CD4-positive, alpha-beta T cell (primary cell): ENCODE measurements around the gene TDRD1. TPM values are rescaled to one million over a fixed set of nuclear protein-coding genes. Genes with fewer than 3 reads are reported as not detected.

Experiments used
- ATAC-seq: fragments of 200-7000 bp; cut with Tn5 transposase; one replicate; pipeline ENCODE4 v1.10.0; 2022; ENCODE audit warnings: mild to moderate bottlenecking; ENCODE audit not compliant: poor library complexity
- CTCF ChIA-PET: fragments of 350-600 bp; sonication (Branson Sonifier 250); formaldehyde crosslinking; loops from one replicate; lab custom pipeline; 2021; ENCODE audit warnings: antibody characterized with exemption, inconsistent platforms; lab: Charles Lee
- POLR2A ChIA-PET: fragments of 350-600 bp; sonication (Branson Sonifier 250); formaldehyde crosslinking; loops from one replicate; lab custom pipeline; 2021; ENCODE audit warnings: antibody characterized with exemption, inconsistent platforms; lab: Charles Lee
- DNase-seq, 14 experiments: peaks; one replicate each; pipeline ENCODE4 v3.0.0-alpha.2; 2013 to 2020; ENCODE audit warnings: mixed read lengths in 2 of 14
- H3K27ac ChIP-seq, 2 donors: one replicate each; pipeline versions ENCODE4 v1.5.1 to v1.7.0; 2013; ENCODE audit warnings: low read length in 2 of 2, low read depth in 1 of 2, mild to moderate bottlenecking in 1 of 2
- H3K27me3 ChIP-seq, 2 experiments: 1 replicate in 1 of 2; 2 replicates in 1 of 2; pipeline versions ENCODE4 v1.6.1 to v1.7.0; 2013; ENCODE audit warnings: low read length in 2 of 2, control low read depth in 1 of 2, mild to moderate bottlenecking in 1 of 2, moderate library complexity in 1 of 2; ENCODE audit not compliant: insufficient read depth in 2 of 2, control insufficient read depth in 1 of 2
- H3K36me3 ChIP-seq: one replicate; pipeline ENCODE4 v1.6.1; 2013; ENCODE audit warnings: low read length, control low read depth; ENCODE audit not compliant: insufficient read depth
- H3K4me1 ChIP-seq: one replicate; pipeline ENCODE4 v1.6.1; 2013; ENCODE audit warnings: low read length, control low read depth; ENCODE audit not compliant: insufficient read depth
- H3K4me3 ChIP-seq: one replicate; pipeline ENCODE4 v1.5.1; 2013; ENCODE audit warnings: mild to moderate bottlenecking, low read length, moderate library complexity
- H3K9me3 ChIP-seq, 2 experiments: 1 replicate in 1 of 2; 2 replicates in 1 of 2; pipeline versions ENCODE4 v1.6.1 to v1.7.0; 2013; ENCODE audit warnings: low read length in 2 of 2, mild to moderate bottlenecking in 2 of 2, control low read depth in 1 of 2, moderate library complexity in 1 of 2; ENCODE audit not compliant: control insufficient read depth in 1 of 2, insufficient read depth in 1 of 2
- H3K27ac Mint-ChIP-seq: one replicate; pipeline ENCODE4 v1.8.0; 2020; ENCODE audit warnings: mixed read lengths
- H3K27me3 Mint-ChIP-seq: one replicate; pipeline ENCODE4 v1.8.0; 2021; ENCODE audit warnings: mixed read lengths
- H3K36me3 Mint-ChIP-seq: one replicate; pipeline ENCODE4 v1.8.0; 2021; ENCODE audit warnings: low read depth, mixed read lengths
- H3K4me1 Mint-ChIP-seq: one replicate; pipeline ENCODE4 v1.8.0; 2021; ENCODE audit warnings: low read depth, mixed read lengths
- H3K4me3 Mint-ChIP-seq: one replicate; pipeline ENCODE4 v1.8.0; 2020; ENCODE audit warnings: mild to moderate bottlenecking, mixed read lengths
- H3K9me3 Mint-ChIP-seq: one replicate; pipeline ENCODE4 v1.8.0; 2020; ENCODE audit warnings: mixed read lengths
- CTCF ChIP-seq: fragments of 200-600 bp; IDR thresholded peaks from one replicate; pipeline ENCODE4 v1.8.0; 2022; ENCODE audit warnings: antibody characterized with exemption, mild to moderate bottlenecking
- intact Hi-C, 2 experiments: fragments of 100-400 bp; cut with DNase I in 1 of 2; cut with micrococcal nuclease in 1 of 2; formaldehyde crosslinking; loops; one replicate each; pipeline versions ENCODE4 v1.15.1 to v1.9.0; 2023 to 2025; cut with DNase I, micrococcal nuclease
- total RNA-seq, 174 experiments: library from RNA in 2 of 174; stranded (reverse) in 2 of 174; gene quantifications; one replicate each; pipeline ENCODE4 v1.2.3 and lab custom pipeline; 2021 to 2026

TDRD1 gene
- total RNA-seq, 2 experiments from 2014 or later: not detected

DNA sequence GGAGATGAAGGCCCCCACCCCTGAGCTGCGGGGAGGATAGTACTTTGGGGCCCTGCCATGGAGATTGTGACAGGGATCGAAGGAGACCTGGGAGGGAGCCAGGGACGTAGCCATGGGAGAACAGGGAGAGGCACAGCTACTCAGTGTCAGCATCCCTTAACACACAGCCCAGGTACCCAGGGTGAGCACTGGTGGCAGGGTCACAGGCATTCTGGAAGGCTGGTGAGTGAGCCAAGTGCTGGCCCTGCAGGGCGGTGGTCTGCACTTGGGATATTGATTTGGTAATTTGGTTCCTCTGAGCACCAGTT is 99.7 kb downstream of the TDRD1 start:
- H3K27ac Mint-ChIP-seq: no peak overlapping the region
- no peaks in the 10 kb centered on the region for H3K4me1 Mint-ChIP-seq
- ChIA-PET CTCF (no interaction called here), POLR2A (no interaction called here)
- Histone ChIP-seq H3K27me3 (no peaks in the 10 kb centered on the region), H3K36me3 (no peaks in the 10 kb centered on the region), H3K27ac (no peak overlapping the region), H3K9me3 (no peaks in the 10 kb centered on the region), H3K4me3 (no peak overlapping the region), H3K4me1 (no peaks in the 10 kb centered on the region)
- peaks cover 2% of the 10 kb centered on the region for H3K27me3 Mint-ChIP-seq
- no peak overlapping the region for H3K4me3 Mint-ChIP-seq
- intact Hi-C loops: no loop called here
- TF ChIP-seq CTCF: no peak
- ATAC-seq: no peak
- H3K36me3 Mint-ChIP-seq: no peaks in the 10 kb centered on the region
- H3K9me3 Mint-ChIP-seq: no peaks in the 10 kb centered on the region
- no peak for DNase-seq

DNA sequence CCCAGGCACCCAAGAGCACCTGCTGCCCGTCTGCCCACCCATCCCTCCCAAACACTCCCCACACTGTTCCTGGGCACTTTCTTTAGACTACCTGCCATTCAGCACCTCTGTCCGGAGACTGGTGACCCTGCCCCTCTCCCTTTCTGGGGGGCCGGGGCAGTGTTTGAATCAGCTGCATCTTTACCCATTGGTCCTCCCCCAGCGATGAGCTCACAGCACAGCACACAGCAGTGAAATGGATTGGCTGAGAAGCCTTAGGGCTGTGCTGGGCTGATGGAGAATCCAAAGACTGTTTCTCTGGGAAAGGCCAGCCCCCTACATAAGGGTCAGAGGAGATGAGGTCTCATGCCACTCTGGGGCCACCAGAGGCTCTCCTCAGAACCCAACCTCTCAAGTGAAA is 100.1 kb downstream of the TDRD1 start:
- ATAC-seq (no peak), DNase-seq (no peak)
- Mint-ChIP-seq H3K27me3 (no peaks in the 10 kb centered on the region), H3K9me3 (no peaks in the 10 kb centered on the region), H3K36me3 (no peaks in the 10 kb centered on the region), H3K4me1 (no peaks in the 10 kb centered on the region), H3K27ac (no peak overlapping the region), H3K4me3 (no peak overlapping the region)
- Histone ChIP-seq H3K27ac (no peak overlapping the region), H3K9me3 (no peaks in the 10 kb centered on the region), H3K27me3 (no peaks in the 10 kb centered on the region), H3K4me3 (no peak overlapping the region), H3K4me1 (no peaks in the 10 kb centered on the region), H3K36me3 (no peaks in the 10 kb centered on the region)
- TF ChIP-seq CTCF: no peak
- POLR2A ChIA-PET: no interaction called here
- CTCF ChIA-PET: no interaction called here
- intact Hi-C loops: no loop called here

DNA sequence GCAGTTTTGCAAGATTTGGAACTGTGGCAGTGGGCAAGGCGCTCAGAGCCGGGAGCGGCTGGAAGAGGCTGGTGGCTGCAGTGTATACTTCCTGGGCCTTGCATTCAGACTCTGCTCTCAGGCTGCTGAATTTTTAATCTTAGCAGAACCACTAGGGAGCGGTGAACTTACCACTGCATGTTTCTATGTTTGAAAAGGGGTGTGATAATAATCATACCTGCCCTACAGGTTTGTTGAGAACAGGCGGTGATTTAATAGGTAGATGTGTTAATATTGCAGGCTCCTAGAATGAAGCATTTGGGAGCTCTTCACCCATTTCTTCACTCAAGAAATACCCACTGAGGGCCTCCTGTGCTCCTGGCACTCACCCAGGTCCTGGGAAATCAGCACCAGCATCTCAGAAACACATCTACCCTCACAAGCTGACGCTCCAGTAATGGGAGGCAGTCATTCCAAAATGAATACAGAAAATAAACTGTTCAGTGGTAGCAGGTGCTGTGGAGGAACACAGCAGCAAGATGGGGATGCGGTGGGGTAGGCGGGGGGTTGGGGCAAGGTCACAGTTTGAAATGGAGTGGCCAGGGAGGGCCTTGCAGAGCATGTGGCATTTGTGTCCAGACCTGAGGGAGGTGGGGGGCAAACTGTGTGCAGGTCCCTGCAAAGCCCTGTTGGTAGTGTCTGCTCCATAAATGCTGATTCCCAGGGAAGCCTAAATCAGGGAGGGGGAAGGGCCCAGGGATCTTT is 100.9 kb downstream of the TDRD1 start:
- no peaks in the 10 kb centered on the region for H3K27me3 Mint-ChIP-seq
- no peak for TF ChIP-seq CTCF
- no peaks in the 10 kb centered on the region for H3K4me1 Mint-ChIP-seq
- no peaks in the 10 kb centered on the region for H3K36me3 ChIP-seq
- no peaks in the 10 kb centered on the region for H3K4me1 ChIP-seq
- H3K27me3 ChIP-seq: no peaks in the 10 kb centered on the region
- no peak overlapping the region for H3K27ac Mint-ChIP-seq
- DNase-seq (no peak), ATAC-seq (no peak)
- H3K4me3 ChIP-seq: no peak overlapping the region
- no peak overlapping the region for H3K27ac ChIP-seq
- H3K4me3 Mint-ChIP-seq: no peak overlapping the region
- no peaks in the 10 kb centered on the region for H3K9me3 ChIP-seq
- intact Hi-C loops: no loop called here
- CTCF ChIA-PET: no interaction called here
- POLR2A ChIA-PET: no interaction called here
- H3K9me3 Mint-ChIP-seq: no peaks in the 10 kb centered on the region
- H3K36me3 Mint-ChIP-seq: no peaks in the 10 kb centered on the region
